Neuron (in vitro differentiated cells): Measurements from ENCODE around the gene CCDC146.
"Not testable (repeated sequence)": the region's sequence is repeated elsewhere in the genome, so short reads cannot be mapped to it uniquely, and the experiment has no call there.

Source experiments
- H2AFZ ChIP-seq: one replicate; pipeline ENCODE4 v1.6.1; 2013; ENCODE audit warnings: low read depth, mild to moderate bottlenecking, inconsistent platforms, low read length, moderate library complexity
- H3K27me3 ChIP-seq: one replicate; pipeline ENCODE4 v1.6.1; 2013; ENCODE audit warnings: low read length; ENCODE audit not compliant: insufficient read depth
- H3K36me3 ChIP-seq: one replicate; pipeline ENCODE4 v1.6.1; 2013; ENCODE audit warnings: low read length; ENCODE audit not compliant: insufficient read depth
- H3K4me1 ChIP-seq: one replicate; pipeline ENCODE4 v1.6.1; 2013; ENCODE audit warnings: low read length; ENCODE audit not compliant: insufficient read depth
- H3K4me3 ChIP-seq: 2 replicates; pipeline ENCODE4 v1.5.1; 2013; ENCODE audit warnings: mild to moderate bottlenecking, low read length, moderate library complexity
- H3K9me3 ChIP-seq: one replicate; pipeline ENCODE4 v1.6.1; 2013; ENCODE audit warnings: low read length

The CCDC146 gene

GRCh38 chr7:77197141-77197540, 74.7 kb downstream of the CCDC146 start:
- H3K27me3 ChIP-seq: no peaks in the 10 kb centered on the region
- H3K9me3 ChIP-seq: no peaks in the 10 kb centered on the region
- H3K36me3 ChIP-seq: no peaks in the 10 kb centered on the region
- no peak overlapping the region for H2AFZ ChIP-seq
- peaks cover 13% of the 10 kb centered on the region for H3K4me1 ChIP-seq
- no peak overlapping the region for H3K4me3 ChIP-seq

GRCh38 chr7:77199013-77199966, 76.9 kb downstream of the CCDC146 start, which contains the start of gene FGL2:
Gene FGL2, minus strand, starts transcription at chr7:77199819. Its CDS starts 26 bp downstream, at chr7:77199793.
- H3K9me3 ChIP-seq: no peaks in the 10 kb centered on the region
- H3K27me3 ChIP-seq: no peaks in the 10 kb centered on the region
- H3K4me3 ChIP-seq: peak within 1 kb of the TSS; percentile 4
- H3K36me3 ChIP-seq: no peaks in the 10 kb centered on the region
- H2AFZ ChIP-seq: peak within 1 kb of the TSS; percentile 50
- peaks cover 13% of the 10 kb centered on the region for H3K4me1 ChIP-seq

GRCh38 chr7:77200542-77200941, 78.1 kb downstream of the CCDC146 start:
- no peaks in the 10 kb centered on the region for H3K36me3 ChIP-seq
- H3K27me3 ChIP-seq: no peaks in the 10 kb centered on the region
- H3K4me3 ChIP-seq: no peak overlapping the region
- peaks cover 13% of the 10 kb centered on the region for H3K4me1 ChIP-seq
- H2AFZ ChIP-seq: no peak overlapping the region
- H3K9me3 ChIP-seq: no peaks in the 10 kb centered on the region

GRCh38 chr7:77202481-77202976, 80.1 kb downstream of the CCDC146 start:
- no peak overlapping the region for H2AFZ ChIP-seq
- H3K36me3 ChIP-seq: no peaks in the 10 kb centered on the region
- H3K4me1 ChIP-seq: peaks cover 13% of the 10 kb centered on the region
- no peaks in the 10 kb centered on the region for H3K27me3 ChIP-seq
- H3K9me3 ChIP-seq: no peaks in the 10 kb centered on the region
- no peak overlapping the region for H3K4me3 ChIP-seq

- Histone ChIP-seq H3K4me3 (no peak overlapping the region), H3K36me3 (no peaks in the 10 kb centered on the region), H2AFZ (no peak overlapping the region), H3K9me3 (peaks cover 13% of the 10 kb centered on the region), H3K27me3 (no peaks in the 10 kb centered on the region), H3K4me1 (no peaks in the 10 kb centered on the region)
Observed at GRCh38 chr7:77205706-77206105, 83.3 kb downstream of the CCDC146 start.

GRCh38 chr7:77208416-77208815, 86.0 kb downstream of the CCDC146 start:
- Histone ChIP-seq H3K4me3 (no peak overlapping the region), H3K36me3 (no peaks in the 10 kb centered on the region), H3K4me1 (no peaks in the 10 kb centered on the region)

GRCh38 chr7:77209479-77210139, 87.2 kb downstream of the CCDC146 start:
- Histone ChIP-seq H3K9me3 (peaks cover 13% of the 10 kb centered on the region), H3K4me1 (no peaks in the 10 kb centered on the region), H3K36me3 (no peaks in the 10 kb centered on the region), H3K4me3 (no peak overlapping the region), H3K27me3 (no peaks in the 10 kb centered on the region), H2AFZ (no peak overlapping the region)

More at GRCh38 chr7:77208416-77208815, 86.0 kb downstream of the CCDC146 start:
- H3K27me3 ChIP-seq: no peaks in the 10 kb centered on the region
- no peak overlapping the region for H2AFZ ChIP-seq
- H3K9me3 ChIP-seq: peaks cover 13% of the 10 kb centered on the region

- H3K36me3 ChIP-seq: no peaks in the 10 kb centered on the region
- no peaks in the 10 kb centered on the region for H3K27me3 ChIP-seq
Observed at GRCh38 chr7:77216181-77216845, 93.9 kb downstream of the CCDC146 start.

GRCh38 chr7:77217474-77218185, 95.2 kb downstream of the CCDC146 start:
- Histone ChIP-seq H3K27me3 (no peaks in the 10 kb centered on the region), H3K36me3 (no peaks in the 10 kb centered on the region), H3K4me3 (no peak overlapping the region), H2AFZ (no peak overlapping the region), H3K4me1 (no peaks in the 10 kb centered on the region), H3K9me3 (peaks cover 1% of the 10 kb centered on the region)

More at GRCh38 chr7:77216181-77216845, 93.9 kb downstream of the CCDC146 start:
- Histone ChIP-seq H3K4me1 (no peaks in the 10 kb centered on the region), H2AFZ (no peak overlapping the region), H3K9me3 (no peaks in the 10 kb centered on the region), H3K4me3 (no peak overlapping the region)

GRCh38 chr7:77219701-77220331, 97.4 kb downstream of the CCDC146 start:
- not testable (repeated sequence) for H3K4me3 ChIP-seq, H3K36me3 ChIP-seq, H3K27me3 ChIP-seq, H2AFZ ChIP-seq, H3K4me1 ChIP-seq, H3K9me3 ChIP-seq

GRCh38 chr7:77222065-77222464, 99.7 kb downstream of the CCDC146 start:
- H3K4me3 ChIP-seq: no peak overlapping the region
- H3K27me3 ChIP-seq: no peaks in the 10 kb centered on the region
- peaks cover 1% of the 10 kb centered on the region for H3K9me3 ChIP-seq
- no peak overlapping the region for H2AFZ ChIP-seq
- H3K4me1 ChIP-seq: no peaks in the 10 kb centered on the region
- no peaks in the 10 kb centered on the region for H3K36me3 ChIP-seq

GRCh38 chr7:77222819-77223218, 100.4 kb downstream of the CCDC146 start:
- no peaks in the 10 kb centered on the region for H3K36me3 ChIP-seq
- H3K9me3 ChIP-seq: peaks cover 1% of the 10 kb centered on the region
- no peak overlapping the region for H3K4me3 ChIP-seq
- no peaks in the 10 kb centered on the region for H3K27me3 ChIP-seq
- H2AFZ ChIP-seq: no peak overlapping the region
- no peaks in the 10 kb centered on the region for H3K4me1 ChIP-seq
